ENCODE measurements around the gene GOLM1. TPM values are rescaled to one million over a fixed set of nuclear protein-coding genes. Genes with fewer than 3 reads are reported as not detected.
"Not testable (repeated sequence)": the region's sequence is repeated elsewhere in the genome, so short reads cannot be mapped to it uniquely, and the experiment has no call there.

Gene GOLM1
- polyA plus RNA-seq (ENCODE audit: insufficient read length in 3 of 3), result 100 to 1,000 TPM; 165 to 175 (median 168) TPM

DNA sequence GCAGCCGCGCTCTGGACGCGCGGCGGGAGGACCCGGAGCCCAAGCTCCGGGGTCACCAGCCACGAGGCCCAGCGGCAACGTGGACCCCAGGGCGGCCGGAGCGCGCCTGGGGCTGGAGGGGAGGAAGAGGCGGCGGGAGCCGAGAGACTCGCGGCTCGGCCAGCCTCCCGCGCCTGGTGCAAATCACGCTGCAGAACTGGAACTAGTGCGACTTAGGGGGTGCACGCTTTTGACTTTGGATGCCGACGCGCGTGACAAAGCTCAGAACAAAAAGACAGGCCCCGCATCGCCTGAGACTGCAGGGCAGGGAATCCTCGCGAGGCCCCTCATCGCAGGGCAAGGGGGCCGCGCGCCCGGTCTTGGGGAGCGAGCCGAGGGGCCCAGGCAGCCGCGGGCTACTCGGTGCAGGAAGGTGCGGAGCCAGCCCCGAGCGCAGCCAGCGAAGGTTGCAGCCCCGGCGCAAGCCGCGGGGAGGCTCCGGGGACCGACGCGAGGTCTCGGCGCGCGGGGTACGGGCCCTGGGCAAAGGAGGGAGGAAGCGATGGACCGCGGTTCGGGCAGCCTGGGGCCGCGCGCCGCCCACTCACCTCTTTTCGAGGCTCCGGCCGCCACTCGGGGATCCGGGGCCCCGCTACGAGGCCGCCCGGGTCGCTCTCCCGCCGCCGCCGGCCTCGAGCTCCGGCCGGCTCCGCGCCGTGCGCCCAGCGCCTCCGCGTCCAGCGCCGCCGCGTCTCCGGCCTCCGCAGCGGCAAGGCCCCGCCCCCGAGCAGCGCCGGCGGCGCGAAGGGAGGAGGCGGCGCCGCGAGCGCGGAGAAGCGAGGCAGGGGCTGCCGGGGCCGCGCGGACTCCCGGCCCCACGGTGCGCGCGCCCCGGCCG is at the start of gene GOLM1:
Gene GOLM1 (minus strand): TSS at position 735 of the 877 bp plus-strand sequence. CDS start 20,238 bp downstream, outside the sequence.
- no peak for DNase-seq (ENCODE audit: low read depth in 3 of 3, low spot score in 2 of 3)

DNA sequence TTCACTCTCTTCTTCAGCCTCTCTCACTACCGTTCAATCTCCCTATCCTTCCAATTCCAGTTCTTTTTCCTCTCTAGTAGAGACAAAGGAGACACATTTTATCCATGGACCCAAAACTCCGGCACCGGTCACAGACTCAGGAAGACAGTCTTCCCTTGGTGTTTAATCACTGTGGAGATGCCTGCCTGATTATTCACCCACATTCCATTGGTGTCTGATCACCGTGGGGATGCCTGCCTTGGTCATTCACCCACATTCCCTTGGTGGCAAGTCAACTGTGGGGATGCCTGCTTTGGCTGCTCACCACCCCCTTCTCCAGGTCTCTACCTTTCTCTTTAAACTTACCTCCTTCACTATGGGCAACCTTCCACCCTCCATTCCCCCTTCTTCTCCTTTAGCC is 47.3 kb upstream of the GOLM1 start:
- not testable (repeated sequence) for DNase-seq (ENCODE audit: low read depth in 3 of 3, low spot score in 2 of 3)

DNA sequence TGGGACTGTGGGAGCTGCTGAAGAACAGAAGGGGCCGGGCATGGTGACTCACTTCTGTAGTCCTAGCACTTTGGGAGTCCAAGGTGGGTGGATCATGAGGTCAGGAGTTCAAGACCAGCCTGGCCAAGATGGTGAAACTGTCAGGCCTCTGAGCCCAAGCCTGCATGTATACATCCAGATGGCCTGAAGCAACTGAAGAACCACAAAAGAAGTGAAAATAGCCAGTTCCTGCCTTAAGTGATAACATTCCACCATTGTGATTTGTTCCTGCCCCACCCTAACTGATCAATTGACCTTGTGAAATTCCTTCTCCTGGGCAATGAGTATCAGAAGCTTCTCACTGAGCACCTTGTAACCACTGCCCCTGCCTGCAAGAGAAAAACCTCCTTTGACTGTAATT is 46.6 kb upstream of the GOLM1 start:
- DNase-seq (ENCODE audit: low read depth in 3 of 3, low spot score in 2 of 3), result not testable (repeated sequence)

- no peak for DNase-seq (ENCODE audit: low read depth in 3 of 3, low spot score in 2 of 3)
Observed at GRCh38 chr9:86142973-86143372, 43.6 kb upstream of the GOLM1 start.

DNA sequence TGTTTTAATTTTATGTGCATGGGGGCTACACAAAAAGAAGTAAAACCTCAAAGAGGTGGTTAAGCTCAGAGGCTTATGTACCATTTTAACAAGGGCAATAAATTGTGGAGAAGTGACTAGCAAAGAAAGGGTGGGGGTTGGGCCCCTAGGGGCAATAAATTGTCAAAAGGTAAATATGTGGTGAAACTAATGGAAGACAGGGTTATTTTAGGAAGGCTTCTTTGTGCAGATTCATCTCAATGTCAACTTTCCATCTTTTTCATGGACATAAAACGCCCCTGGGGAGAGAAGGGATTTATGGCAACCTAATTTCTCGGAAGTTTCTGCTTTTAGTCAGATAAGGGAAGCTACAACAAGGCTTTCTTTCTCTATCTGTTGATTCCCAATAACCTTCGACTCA is 42.5 kb upstream of the GOLM1 start:
- no peak for DNase-seq (ENCODE audit: low read depth in 3 of 3, low spot score in 2 of 3)

DNA sequence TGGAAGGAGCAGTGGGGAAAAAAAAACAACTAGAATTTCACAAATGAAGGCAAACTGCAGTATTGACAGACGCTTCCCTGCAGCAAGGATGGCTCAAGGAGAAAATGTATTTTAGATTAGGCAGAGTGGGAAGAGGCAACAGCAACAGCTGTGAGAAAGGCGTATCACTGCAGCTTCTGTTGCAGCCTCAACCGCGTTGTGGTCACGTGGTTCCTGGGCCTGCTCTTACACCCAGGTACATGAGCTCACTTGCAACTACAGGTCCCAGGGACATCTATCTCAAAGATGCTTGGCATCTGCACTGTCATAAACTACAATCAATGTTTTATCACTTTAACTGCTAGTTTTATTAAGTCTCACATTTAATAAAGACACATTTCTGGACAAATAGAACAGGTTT is 36.0 kb upstream of the GOLM1 start:
- no peak for DNase-seq (ENCODE audit: low read depth in 3 of 3, low spot score in 2 of 3)

- DNase-seq (ENCODE audit: low read depth in 3 of 3, low spot score in 2 of 3), result no peak
Observed at GRCh38 chr9:86134361-86134760, 35.0 kb upstream of the GOLM1 start.

- no peak for DNase-seq (ENCODE audit: low read depth in 3 of 3, low spot score in 2 of 3)
Observed at GRCh38 chr9:86128235-86128822, 29.0 kb upstream of the GOLM1 start.

GRCh38 chr9:86126998-86127972 is 27.9 kb upstream of the GOLM1 start:
- peak; percentile 43 to 52 (median 49) for DNase-seq (ENCODE audit: low read depth in 3 of 3, low spot score in 2 of 3)

GRCh38 chr9:86122311-86122710 is 23.0 kb upstream of the GOLM1 start:
- DNase-seq (ENCODE audit: low read depth in 3 of 3, low spot score in 2 of 3), result no peak

DNA sequence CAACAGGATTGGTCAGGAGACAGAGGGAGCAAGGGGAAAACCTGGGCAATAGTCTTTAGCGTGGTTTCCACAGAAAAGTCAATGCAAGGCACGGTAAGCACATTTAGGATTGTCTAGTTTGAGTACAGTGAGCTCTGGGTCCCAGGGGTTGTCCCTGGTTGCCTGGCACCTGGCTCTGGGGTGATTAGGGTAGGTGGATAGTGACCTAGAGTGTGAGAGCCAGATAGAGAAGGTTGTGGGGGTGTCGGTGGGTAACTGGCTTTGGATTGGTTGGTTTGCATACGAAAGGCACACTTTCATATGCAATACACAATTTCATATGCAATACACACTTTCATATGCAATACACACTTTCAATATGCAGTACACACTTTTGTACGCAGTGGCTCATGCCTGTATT is 20.1 kb upstream of the GOLM1 start:
- no peak for DNase-seq (ENCODE audit: low read depth in 3 of 3, low spot score in 2 of 3)

DNA sequence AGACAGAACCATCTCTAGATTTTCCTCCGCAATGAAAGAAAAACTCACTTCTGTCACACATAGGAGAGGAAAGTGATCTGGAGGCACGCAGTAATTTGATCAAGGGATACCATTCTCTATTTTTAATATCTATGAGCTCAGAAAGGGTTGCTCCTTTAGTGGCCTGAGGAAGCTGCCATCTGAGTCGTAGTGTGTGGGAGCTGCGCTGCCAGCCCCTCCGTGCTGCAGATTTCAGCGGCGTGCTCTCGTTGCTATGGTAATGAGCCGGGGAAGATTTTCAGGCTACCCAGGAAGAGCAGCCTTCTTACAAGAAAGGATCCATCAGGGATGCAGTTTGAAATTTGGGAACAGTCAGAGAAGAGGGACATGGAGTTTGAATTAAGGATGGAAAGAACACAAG is 17.1 kb upstream of the GOLM1 start:
- no peak for DNase-seq (ENCODE audit: low read depth in 3 of 3, low spot score in 2 of 3)

- no peak for DNase-seq (ENCODE audit: low read depth in 3 of 3, low spot score in 2 of 3)
Observed at GRCh38 chr9:86115886-86116285, 16.5 kb upstream of the GOLM1 start.

- no peak for DNase-seq (ENCODE audit: low read depth in 3 of 3, low spot score in 2 of 3)
Observed at GRCh38 chr9:86112057-86112456, 12.7 kb upstream of the GOLM1 start.

- DNase-seq (ENCODE audit: low read depth in 3 of 3, low spot score in 2 of 3), result no peak
Observed at GRCh38 chr9:86102626-86103025, 3.3 kb upstream of the GOLM1 start.

- no peak for DNase-seq (ENCODE audit: low read depth in 3 of 3, low spot score in 2 of 3)
Observed at GRCh38 chr9:86099701-86100364, 475 bp upstream of the GOLM1 start.

- no peak for DNase-seq (ENCODE audit: low read depth in 3 of 3, low spot score in 2 of 3)
Observed at GRCh38 chr9:86097510-86098224, 1.7 kb downstream of the GOLM1 start.

- no peak for DNase-seq (ENCODE audit: low read depth in 3 of 3, low spot score in 2 of 3)
Observed at GRCh38 chr9:86096386-86096785, 3.0 kb downstream of the GOLM1 start.

DNA sequence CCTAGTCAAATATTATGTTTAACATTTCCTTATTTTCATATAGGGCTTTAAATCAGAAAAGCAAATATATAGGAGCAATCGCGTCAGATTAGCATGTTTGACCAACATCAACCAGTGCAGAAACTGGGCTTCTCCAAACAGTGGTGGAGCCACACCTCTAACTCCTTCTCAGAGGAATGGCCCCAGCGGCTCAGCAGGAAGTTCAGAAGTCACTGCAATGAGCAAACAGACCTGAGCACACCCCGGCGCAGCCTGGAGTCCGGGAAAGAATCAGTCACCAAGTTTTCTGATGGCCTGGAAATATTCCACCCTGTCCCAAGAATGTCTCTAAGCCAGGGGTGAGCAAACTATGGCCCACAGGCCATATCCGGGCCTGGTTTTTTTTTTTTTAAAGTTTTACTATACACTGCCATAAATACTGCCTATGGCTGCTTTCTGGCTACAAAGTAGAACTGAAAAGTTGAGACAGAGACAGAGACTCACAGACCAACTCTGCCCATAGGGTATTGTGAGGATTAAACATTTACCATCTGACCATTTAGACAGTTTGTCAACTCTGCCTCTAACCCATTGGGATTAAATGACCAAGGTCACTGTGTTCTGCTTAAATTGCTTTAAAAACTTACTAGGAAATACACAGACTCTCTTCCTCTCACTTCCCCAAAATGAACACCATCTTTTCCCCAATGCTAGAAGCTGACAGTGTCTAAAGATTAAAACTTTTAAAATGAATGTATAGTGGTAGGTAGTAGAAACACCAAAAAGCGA is 5.4 kb downstream of the GOLM1 start:
- DNase-seq (ENCODE audit: low read depth in 3 of 3, low spot score in 2 of 3), result no peak
